GM21576 (cell line): ENCODE measurements around the gene PXK.
"Not testable (repeated sequence)": the region's sequence is repeated elsewhere in the genome, so short reads cannot be mapped to it uniquely, and the experiment has no call there.

Experiments
- ATAC-seq: cut with Tn5 transposase; IDR thresholded peaks from one replicate; pipeline ENCODE4 v1.9.1; 2021; ENCODE audit warnings: mild to moderate bottlenecking, moderate library complexity; ENCODE audit not compliant: unreplicated experiment

PXK gene

GRCh38 chr3:58323529-58324390, 8.9 kb upstream of the PXK start:
- no peak for ATAC-seq

DNA sequence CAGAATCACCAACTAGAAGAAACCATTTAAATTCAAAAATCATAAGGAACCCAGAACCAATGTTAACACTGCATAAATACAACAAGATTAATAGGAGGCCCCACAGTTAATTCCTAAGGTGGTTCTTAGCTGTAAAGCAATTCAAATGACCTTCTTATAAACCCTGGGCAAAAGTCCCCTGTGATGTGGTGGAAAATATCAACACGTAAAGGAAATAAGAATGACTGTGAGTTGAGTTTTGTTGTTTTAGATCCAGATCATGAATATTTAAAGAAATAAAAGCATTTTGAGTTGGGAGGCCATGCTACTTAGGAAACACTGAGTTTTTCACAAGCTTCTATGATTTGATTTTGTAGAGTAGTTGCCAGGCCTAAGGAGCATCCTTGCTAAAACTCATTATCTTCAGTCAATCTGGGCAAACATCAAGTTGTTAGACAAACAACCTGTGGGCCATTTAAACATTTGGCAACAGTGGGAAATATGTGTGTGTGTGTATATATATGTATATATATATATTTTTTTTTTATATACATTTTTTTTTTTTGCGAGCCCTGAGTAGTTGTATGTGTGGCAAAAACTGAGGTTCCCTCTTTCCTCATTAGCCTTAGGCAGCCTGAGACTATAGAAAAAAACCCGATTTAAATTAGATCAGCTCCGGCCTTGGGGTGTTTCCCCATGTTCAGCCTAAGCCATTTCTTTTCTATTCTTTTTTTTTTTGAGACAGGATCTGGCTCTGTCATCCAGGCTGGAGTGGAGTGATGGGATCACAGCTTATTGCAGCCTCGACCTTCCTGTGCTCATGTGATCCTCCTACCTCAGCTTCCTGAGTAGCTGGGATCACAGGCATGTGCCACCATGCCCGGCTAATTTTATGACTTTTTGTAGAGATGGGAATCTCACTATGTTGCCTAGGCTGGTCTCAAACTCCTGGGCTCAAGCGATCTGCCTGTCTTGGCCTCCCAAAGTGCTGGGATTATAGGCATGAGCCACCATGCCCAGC, 8.0 kb upstream of the PXK start:
- no peak for ATAC-seq

GRCh38 chr3:58325525-58325992, 7.1 kb upstream of the PXK start:
- ATAC-seq: no peak

GRCh38 chr3:58326267-58326900, 6.3 kb upstream of the PXK start:
- no peak for ATAC-seq

GRCh38 chr3:58329150-58329921, 3.4 kb upstream of the PXK start:
- no peak for ATAC-seq

- no peak for ATAC-seq
These were observed 2.7 kb upstream of the PXK start for GRCh38 chr3:58329922-58330413.

DNA sequence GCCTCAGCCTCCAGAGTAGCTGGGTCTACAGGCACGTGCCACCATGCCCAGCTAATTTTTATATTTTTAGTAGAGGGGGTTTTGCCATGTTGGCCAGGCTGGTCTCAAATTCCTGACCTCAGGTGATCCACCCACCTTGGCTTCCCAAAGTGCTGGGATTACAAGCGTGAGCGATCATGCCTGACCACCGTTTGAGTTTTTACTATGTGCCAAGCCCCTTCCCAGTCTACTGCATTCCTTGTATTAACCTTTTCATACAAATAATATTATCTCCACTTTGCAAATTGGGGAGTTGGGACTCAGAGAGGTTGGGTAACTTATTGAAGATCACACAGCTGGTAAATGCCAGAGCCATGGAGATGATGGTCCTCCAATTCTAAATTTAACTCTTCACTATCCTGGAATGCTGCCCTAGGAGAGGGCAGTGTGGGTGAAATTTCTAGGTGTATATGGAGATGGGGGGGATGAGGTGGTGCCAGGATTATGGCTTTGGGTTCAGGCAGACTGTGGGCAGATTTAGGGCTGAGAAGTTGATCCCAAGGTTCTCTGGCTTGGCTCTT, 1.0 kb upstream of the PXK start:
- no peak for ATAC-seq

DNA sequence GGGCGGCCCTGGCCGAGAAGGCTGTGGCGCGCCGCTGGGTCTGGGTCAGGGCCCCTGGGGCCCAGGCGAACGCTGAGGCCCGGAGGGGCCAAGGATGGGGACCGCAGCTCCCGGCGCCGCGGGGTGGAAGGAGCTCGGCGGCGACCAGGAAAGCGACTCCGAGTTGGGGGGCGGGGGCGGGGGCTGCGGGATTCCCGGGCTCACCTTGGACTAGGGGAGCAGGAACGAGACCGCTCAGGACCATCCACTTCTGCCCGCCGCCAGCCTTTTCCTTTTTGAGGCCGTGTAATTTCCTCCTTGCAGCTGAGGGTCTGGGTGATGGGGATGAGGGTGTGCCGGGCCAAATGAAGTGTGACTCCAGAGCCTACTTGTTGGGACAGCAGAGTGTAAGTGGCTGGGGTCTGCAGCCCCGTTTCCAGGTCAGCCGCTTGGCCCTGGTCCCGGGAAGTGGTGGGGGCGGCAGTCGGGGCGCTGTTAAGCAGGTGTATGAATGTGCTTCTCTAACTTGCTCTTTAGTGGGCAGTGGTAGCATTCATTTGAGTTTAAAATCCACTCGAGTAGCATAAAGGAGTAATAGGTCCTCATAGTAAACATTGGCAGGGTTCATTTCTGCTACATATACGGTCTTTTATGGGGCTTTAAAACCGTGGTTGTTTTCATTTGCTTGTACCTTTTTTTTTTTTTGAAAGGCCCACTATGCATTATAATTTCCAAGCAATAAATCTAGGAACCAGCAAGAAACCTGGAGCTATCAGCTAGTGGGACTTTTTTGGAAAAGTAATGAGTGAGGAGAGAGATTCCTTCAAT, 717 bp downstream of the PXK start:
- peak; percentile 53 for ATAC-seq

- no peak for ATAC-seq
These were observed 1.3 kb downstream of the PXK start for GRCh38 chr3:58334013-58334321.

DNA sequence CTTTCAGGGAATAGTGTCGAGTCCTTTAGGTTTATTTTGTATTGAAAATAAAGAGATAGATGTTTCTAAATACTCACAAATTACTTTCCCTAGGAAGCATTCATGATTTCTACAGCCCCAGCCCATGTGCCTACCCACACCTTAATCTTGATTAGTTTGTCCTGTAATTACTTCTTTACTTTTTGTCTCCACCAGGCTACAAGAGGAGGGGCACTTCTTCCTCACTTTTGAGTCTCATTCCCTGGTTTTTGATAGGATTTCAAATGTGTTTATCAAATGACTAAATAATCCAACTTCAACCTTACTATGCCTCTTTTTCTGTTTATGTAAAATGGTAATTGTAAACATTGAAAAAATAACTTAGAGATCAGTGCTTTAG, 1.8 kb downstream of the PXK start:
- ATAC-seq: no peak

GRCh38 chr3:58335652-58335947, 2.9 kb downstream of the PXK start:
- ATAC-seq: no peak

DNA sequence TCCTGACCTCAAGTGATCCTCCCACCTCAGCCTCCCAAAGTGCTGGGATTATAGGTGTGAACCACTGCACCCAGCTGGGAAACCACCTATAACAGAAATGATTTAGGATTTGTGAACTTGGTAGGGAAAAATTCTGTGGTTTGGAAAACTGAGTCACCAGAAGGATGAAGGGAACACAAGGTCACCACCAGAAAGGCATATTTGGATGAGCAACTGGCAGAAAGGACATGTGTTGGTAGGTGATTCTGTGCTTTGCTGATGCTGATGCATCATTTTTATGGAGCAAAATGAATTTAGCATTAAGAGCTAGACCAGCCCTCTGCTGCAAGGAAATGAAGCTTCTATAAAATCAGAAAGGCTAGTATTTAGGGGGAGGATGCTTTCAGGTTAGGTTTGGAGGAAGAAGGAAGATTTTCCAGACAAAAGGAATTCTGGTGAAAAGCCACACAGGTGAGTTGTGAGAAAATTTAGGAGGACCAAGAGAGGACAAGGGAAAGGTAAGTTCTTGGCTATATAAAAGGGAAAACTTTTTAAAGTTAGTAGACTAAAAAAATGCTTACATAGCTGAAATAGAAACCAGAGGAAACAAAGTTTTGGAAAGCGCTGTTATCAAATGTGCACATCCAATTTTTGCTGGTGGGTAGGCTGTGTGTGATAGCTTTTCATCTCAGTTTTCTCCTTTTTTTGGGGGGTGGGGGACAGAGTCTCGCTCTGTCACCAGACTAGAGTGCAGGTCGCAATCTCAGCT, 3.6 kb downstream of the PXK start:
- ATAC-seq: no peak

DNA sequence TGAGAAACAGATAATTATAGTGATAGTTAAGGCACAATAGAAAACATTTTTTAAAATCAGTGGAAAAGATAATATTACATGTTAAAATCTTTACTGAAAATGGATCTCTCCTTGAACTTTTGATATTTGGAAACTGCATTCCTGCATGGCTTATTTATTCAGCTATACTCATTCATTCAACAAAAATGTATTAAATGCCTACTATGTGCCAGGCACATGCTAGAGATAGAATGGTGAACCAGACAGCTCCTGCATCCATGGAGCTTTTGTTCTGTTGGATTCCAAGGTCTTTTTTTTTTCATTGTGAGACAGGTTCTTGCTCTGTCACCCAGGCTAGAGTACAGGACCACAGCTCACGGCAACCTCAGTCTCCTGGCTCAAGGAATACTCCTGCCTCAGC, 4.5 kb downstream of the PXK start:
- no peak for ATAC-seq

GRCh38 chr3:58339146-58339545, 6.5 kb downstream of the PXK start:
- ATAC-seq: not testable (repeated sequence)

DNA sequence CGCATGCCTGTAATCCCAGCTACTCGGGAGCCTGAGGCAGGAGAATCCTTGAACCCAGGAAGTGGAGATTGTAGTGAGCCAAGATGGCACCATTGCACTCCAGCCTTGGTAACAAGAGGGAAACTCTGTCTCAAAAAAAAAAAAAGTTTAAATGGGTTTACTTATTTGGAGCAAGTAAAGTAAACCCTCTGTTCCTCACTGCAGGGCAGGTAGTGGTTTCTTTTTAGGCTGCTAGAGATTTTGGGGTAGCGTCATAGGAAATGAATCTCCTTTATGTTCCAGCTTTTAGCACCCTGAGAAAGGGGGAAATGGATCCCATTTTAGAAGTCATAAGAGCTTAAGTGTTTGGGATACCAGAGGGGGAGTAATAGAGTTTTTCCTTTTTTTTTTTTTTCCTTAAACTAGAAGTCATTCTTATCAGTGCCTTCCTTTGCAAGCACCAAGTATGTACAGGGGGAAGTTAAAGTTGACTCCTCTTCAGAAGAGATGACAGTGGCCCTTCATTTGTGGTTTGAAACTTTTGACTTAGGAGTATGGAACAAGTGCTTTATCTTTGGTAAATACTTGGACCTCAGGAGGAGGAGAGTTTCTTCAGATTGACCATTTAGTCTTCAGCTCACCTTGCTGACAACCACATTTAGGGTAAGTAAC, 8.0 kb downstream of the PXK start:
- no peak for ATAC-seq

- no peak for ATAC-seq
These were observed 8.7 kb downstream of the PXK start for GRCh38 chr3:58341376-58341775.

GRCh38 chr3:58342676-58343075, 10.0 kb downstream of the PXK start:
- ATAC-seq: no peak

- no peak for ATAC-seq
These were observed 12.8 kb downstream of the PXK start for GRCh38 chr3:58345457-58345856.
